NCI-H2196 treated with DMSO at 0.1 percent for 48 hours (cell line): ENCODE data around the gene DYNLRB1.
"Not testable (repeated sequence)": the region's sequence is repeated elsewhere in the genome, so short reads cannot be mapped to it uniquely, and the experiment has no call there.

Source experiments
- DNase-seq: peaks from one replicate; lab custom pipeline; 2025; ENCODE audit not compliant: unreplicated experiment; lab: John Stamatoyannopoulos, UW

Gene DYNLRB1

GRCh38 chr20:34516247-34517113 is at the start of gene DYNLRB1:
Gene DYNLRB1 (plus strand): TSS chr20:34516422. CDS start chr20:34516459, 37 bp downstream.
- peak; percentile 78 for DNase-seq

DNA sequence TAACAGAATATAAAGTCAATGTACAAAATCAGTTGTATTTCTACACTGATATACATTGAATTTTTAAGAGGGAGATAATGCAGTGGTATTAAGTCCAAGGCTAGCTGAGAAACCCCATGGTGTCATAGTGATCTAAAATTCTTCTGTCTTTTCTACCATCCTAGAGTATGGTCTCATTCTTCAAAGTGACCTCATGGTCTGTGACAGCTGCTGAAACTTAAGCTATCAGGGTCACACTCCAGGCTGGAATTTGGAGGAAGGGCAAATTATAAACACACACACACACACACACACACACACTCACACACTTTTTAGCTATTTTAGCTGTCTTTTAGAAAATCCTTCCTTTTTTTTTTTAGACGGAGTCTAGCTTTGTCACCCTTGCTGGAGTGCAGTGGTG is 47.3 kb upstream of the DYNLRB1 start:
- no peak for DNase-seq

- DNase-seq: no peak
These were observed 43.8 kb upstream of the DYNLRB1 start for GRCh38 chr20:34472246-34472925.

DNA sequence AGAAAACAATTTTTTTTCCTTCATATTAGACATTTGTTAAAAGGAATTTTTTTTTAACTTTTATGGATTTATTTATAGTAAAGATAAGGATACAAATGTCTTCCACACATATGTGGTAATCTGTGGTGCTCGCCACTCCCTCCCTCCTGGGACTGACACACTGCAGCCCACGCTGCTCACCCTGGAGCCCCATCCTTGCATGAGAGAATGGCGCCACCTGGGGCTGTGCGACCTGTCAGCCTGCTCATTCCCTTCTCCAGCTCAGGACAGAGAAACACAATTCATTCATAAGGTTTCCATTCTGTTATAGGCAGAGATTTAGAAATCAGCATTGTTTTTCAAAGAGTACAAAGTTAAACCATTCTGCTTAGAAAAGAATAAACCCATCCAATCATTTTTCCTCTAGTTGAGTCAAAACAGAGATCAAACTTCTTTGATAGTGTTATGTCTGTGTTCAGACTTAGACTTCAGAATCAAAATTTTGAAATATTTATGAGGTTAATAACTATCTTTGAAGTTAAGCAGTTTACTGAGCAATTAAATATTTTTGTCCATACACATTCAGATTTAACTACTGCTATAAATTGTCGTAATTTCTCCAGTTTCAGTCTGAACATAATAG is 42.8 kb upstream of the DYNLRB1 start:
- no peak for DNase-seq

GRCh38 chr20:34475979-34476736 is 40.1 kb upstream of the DYNLRB1 start:
- no peak for DNase-seq

DNA sequence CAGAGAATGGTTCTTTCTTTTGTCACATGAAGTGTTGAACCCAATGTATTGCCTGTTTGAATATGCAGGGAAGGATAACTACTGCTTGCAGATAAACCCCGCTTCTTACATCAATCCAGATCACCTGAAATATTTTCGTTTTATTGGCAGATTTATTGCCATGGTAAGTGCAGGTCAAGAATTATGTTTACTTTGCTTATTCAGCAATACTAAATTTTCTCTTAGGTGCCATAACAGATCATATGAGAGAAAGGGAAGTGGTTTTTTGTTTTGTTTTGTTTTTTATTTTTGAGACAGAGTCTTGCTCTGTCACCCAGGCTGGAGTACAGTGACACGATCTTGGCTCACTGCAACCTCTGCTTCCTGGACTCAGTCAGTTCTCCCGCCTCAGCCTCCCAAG is 36.6 kb upstream of the DYNLRB1 start:
- no peak for DNase-seq

DNA sequence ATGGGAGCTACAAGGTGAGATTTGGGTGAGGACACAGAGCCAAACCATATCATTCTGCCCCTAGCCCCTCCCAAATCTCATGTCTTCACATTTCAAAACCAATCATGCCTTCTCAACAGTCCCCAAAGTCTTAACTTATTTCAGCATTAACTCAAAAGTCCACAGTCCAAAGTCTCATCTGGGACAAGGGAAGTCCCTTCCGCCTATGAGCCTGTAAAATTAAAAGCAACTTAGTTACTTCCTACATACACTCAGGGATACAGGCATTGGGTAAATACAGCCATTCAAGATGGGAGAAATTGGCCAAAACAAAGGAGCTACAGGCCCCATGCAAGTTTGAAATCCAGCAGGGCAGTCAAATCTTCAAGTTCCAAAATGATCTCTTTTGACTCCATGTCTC is 34.1 kb upstream of the DYNLRB1 start:
- DNase-seq: not testable (repeated sequence)

GRCh38 chr20:34483585-34484220 is 32.5 kb upstream of the DYNLRB1 start:
- not testable (repeated sequence) for DNase-seq

GRCh38 chr20:34485068-34485634 is 31.1 kb upstream of the DYNLRB1 start:
- DNase-seq: no peak

DNA sequence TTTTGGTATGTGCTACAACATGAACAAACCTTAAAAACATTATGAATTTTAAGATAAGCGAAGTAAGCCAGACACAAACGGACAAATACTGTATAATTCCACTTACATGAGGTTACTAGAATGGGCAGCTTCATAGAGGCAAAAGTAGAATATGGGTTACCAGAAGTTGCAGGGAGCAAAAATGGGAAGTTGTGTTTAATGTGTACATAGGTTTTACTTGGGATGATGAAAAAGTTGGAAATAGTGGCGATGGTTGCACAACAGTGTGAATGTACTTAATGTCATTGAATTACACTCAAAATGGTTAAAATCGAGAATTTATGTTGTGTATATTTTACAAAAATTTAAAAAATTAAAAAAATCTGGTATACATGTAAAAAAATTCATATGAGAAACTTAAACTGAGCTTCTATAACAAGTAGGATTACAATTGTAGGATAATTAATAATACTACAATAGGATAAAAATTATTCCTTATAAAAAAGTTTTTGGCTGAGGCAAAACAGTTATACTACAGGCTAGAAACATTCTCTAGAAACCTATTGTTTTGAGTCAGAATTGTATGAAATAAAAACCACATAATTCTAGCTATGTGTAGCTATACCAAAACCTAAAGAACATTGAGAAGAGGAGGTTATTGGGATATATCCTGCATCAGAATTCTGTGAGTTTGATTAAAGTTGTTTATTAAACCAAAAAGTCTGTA is 24.8 kb upstream of the DYNLRB1 start:
- no peak for DNase-seq

- no peak for DNase-seq
These were observed 24.2 kb upstream of the DYNLRB1 start for GRCh38 chr20:34491932-34492509.

- DNase-seq: no peak
These were observed 22.6 kb upstream of the DYNLRB1 start for GRCh38 chr20:34493646-34494045.

- no peak for DNase-seq
These were observed 20.9 kb upstream of the DYNLRB1 start for GRCh38 chr20:34495307-34495706.

DNA sequence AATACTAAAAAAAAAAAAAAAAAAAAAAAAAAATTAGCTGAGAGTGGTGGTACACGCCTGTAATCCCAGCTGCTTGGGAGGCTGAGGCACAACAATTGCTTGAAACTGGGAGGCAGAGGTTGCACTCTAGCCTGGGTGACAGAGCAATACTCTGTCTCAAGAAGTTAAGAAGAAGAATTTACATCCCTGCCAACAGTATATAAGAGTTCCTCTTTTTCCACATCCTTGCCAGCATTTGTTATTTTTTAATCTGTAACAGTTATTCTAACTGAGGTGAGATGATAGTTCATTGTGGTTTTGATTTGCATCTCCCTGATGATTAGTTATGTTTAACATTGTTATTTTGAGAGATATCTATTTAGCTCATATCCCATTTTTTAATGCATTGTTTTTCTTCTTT is 20.3 kb upstream of the DYNLRB1 start:
- no peak for DNase-seq

- not testable (repeated sequence) for DNase-seq
These were observed 18.6 kb upstream of the DYNLRB1 start for GRCh38 chr20:34497596-34497995.

DNA sequence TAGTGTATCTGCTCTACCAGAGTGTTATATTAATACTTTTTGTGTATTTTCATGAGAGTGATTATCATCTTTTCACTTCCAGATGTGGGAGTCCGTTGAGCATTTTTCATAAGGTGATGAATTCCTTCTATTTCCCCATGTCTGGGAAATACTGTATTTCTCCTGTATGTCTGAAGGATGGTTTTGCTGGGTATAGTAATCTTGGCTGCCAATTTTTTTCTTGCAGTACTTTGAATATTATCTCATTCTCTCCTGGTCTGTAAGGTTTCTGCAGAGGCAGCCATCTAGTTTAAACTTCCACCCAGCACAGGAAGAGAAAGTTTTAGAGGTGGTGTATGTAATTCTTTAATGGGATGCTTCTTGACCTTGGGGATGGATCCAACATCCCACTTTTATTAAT is 15.4 kb upstream of the DYNLRB1 start:
- DNase-seq: no peak

- DNase-seq: no peak
These were observed 9.7 kb upstream of the DYNLRB1 start for GRCh38 chr20:34506480-34506879.

GRCh38 chr20:34507702-34508413 is 8.4 kb upstream of the DYNLRB1 start:
- DNase-seq: no peak

DNA sequence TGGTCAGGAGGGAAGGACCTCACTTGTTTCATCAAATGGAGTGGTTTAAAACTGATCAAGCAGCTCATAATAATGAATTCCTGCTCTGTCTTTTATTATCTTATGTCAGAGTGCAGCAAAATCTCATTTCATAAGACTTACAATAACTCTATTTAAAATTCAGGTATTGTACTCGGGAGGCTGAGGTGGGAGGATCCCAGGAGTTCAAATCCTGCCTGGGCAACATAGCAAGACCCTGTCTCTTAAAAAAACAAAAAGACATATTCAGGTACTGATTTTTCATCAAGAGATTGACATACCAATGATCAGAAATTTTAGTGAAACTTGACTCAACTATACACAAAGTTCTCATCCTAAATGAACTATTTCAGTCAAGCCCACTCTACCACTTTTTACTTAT is 5.6 kb upstream of the DYNLRB1 start:
- no peak for DNase-seq
